Measurements from ENCODE around the gene MFSD6L. TPM values are rescaled to one million over a fixed set of nuclear protein-coding genes. Genes with fewer than 3 reads are reported as not detected.

Gene MFSD6L
- total RNA-seq, 1 experiment from 2014 or later, result 2.1 TPM

- H3K79me2 ChIP-seq (ENCODE audit: insufficient read depth, low read length), result no peaks in the 10 kb centered on the region
- no CpG with 5 or more reads among the region's 6 CpGs for WGBS (ENCODE audit: extremely low coverage, insufficient read length, low lambda C conversion rate)
Observed at GRCh38 chr17:8801135-8801840, 2.1 kb upstream of the MFSD6L start.

More at GRCh38 chr17:8801135-8801840, 2.1 kb upstream of the MFSD6L start:
- Histone ChIP-seq H3K4me1 (ENCODE audit: insufficient read depth, low read length) (no peaks in the 10 kb centered on the region), H4K8ac (replicated peaks; ENCODE audit: insufficient read length, low read depth, low read length) (no peak overlapping the region), H3K9me3 (ENCODE audit: control insufficient read depth, low read depth, low read length) (no peaks in the 10 kb centered on the region), H3K23me2 (ENCODE audit: insufficient read length, low read depth, low read length, poor library complexity, severe bottlenecking) (no peaks in the 10 kb centered on the region), H3K27me3 (ENCODE audit: insufficient read depth, low read length) (no peaks in the 10 kb centered on the region), H2BK15ac (ENCODE audit: low read depth, low read length) (no peak overlapping the region), H3K23ac (ENCODE audit: insufficient read length, low read depth, low read length) (no peak overlapping the region), H4K5ac (ENCODE audit: insufficient read length, low read depth, low read length) (no peak overlapping the region), H3K79me1 (ENCODE audit: insufficient read depth, low read depth, low read length, poor library complexity, severe bottlenecking) (no peaks in the 10 kb centered on the region), H3K9ac (ENCODE audit: extremely low read depth, insufficient read length, low read length) (no peak overlapping the region), H3K18ac (ENCODE audit: insufficient read length, low read depth, low read length) (no peak overlapping the region), H4K20me1 (ENCODE audit: control insufficient read depth, insufficient read depth, insufficient read length) (no peaks in the 10 kb centered on the region), H2AFZ (ENCODE audit: low read length) (no peak overlapping the region), H2BK12ac (ENCODE audit: insufficient read length, low read depth, low read length) (no peak overlapping the region), H4K91ac (ENCODE audit: insufficient read length, low read depth, low read length) (no peak overlapping the region), H3K4me2 (ENCODE audit: insufficient read depth, insufficient read length, low read length) (no peak overlapping the region), H3K56ac (ENCODE audit: insufficient read length, low read depth, low read length) (no peak overlapping the region), H3K4ac (ENCODE audit: low read depth, low read length) (no peak overlapping the region), H2AK5ac (ENCODE audit: insufficient read length, low read length) (no peak overlapping the region), H3T11ph (ENCODE audit: low read length) (no peak overlapping the region), H2BK5ac (ENCODE audit: insufficient read length, low read length) (no peak overlapping the region), H2BK20ac (ENCODE audit: low read depth, low read length, poor library complexity, severe bottlenecking) (no peak overlapping the region), H3K14ac (ENCODE audit: insufficient read depth, low read length) (no peak overlapping the region), H2BK120ac (ENCODE audit: low read depth, low read length, poor library complexity, severe bottlenecking) (no peak overlapping the region), H3K27ac (ENCODE audit: insufficient read length, low read depth, low read length) (no peak overlapping the region)
- Mint-ChIP-seq H3K9me3 (no peaks in the 10 kb centered on the region), H3K4me1 (peaks cover 24 to 39% of the 10 kb centered on the region in 2 experiments), H3K36me3 (ENCODE audit: insufficient read depth in 1 of 3, low read depth in 3 of 3) (no peaks in the 10 kb centered on the region), H3K27me3 (ENCODE audit: low read depth) (peaks cover 1% of the 10 kb centered on the region), H3K27ac (no peak overlapping the region), H3K4me3 (no peak overlapping the region)
- DNase-seq, result peak; percentile 31
- TF ChIP-seq, protein P1, sequence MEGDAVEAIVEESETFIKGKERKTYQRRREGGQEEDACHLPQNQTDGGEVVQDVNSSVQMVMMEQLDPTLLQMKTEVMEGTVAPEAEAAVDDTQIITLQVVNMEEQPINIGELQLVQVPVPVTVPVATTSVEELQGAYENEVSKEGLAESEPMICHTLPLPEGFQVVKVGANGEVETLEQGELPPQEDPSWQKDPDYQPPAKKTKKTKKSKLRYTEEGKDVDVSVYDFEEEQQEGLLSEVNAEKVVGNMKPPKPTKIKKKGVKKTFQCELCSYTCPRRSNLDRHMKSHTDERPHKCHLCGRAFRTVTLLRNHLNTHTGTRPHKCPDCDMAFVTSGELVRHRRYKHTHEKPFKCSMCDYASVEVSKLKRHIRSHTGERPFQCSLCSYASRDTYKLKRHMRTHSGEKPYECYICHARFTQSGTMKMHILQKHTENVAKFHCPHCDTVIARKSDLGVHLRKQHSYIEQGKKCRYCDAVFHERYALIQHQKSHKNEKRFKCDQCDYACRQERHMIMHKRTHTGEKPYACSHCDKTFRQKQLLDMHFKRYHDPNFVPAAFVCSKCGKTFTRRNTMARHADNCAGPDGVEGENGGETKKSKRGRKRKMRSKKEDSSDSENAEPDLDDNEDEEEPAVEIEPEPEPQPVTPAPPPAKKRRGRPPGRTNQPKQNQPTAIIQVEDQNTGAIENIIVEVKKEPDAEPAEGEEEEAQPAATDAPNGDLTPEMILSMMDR (conservative IDR thresholded peaks at IDR 0.05), result no peak
